ENCODE data around the gene ADAM17. TPM values are rescaled to one million over a fixed set of nuclear protein-coding genes. Genes with fewer than 3 reads are reported as not detected.

ADAM17 gene
- total and polyA plus RNA-seq, 2 of the 8 experiments (the other 6 are each of a cell fraction or from before 2014, with no cell fraction given): 6.5 to 23.5 TPM

DNA sequence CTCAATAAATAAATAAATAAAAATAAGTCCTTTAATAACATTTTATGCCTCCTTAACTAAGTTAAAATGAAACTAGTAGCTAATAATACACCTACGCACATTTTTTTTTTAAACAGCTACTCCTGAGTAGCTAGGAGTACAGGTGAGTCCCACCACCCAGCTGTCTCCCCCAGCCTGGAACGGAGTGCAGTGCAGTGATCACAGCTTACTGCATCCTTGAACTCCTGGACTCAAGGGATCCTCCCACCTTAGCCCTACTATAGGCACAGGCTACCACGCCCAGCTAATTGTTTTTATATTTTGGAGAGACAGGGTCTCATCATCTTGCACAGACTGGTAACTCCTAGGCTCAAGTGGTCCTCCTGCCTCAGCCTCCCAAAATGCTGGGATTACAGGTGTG lies 46.8 kb upstream of the ADAM17 start:
- H3K9me3 ChIP-seq (ENCODE audit: insufficient read depth in 2 of 2, low read depth in 1 of 2, low read length in 1 of 2): peaks cover 7% of the 10 kb centered on the region in 2 experiments; a peak in 3 of 4 replicates
- H3K79me1 ChIP-seq (ENCODE audit: low read depth, low read length): peaks cover 7% of the 10 kb centered on the region
- H2BK120ac ChIP-seq (replicated peaks; ENCODE audit: low read depth, low read length): no peak overlapping the region
- H3K56ac ChIP-seq (replicated peaks; ENCODE audit: insufficient read length, low read depth, low read length): no peak overlapping the region
- no peak overlapping the region for H2BK15ac ChIP-seq (ENCODE audit: low read length)
- H2BK20ac ChIP-seq (ENCODE audit: low read length): no peak overlapping the region
- H3K36me3 ChIP-seq (ENCODE audit: control insufficient read depth in 2 of 4, insufficient read depth in 4 of 4, low read length in 3 of 4): peaks cover 0 to 34% (median 17%) of the 10 kb centered on the region in 4 experiments; a peak in 5 of 8 replicates
- H3K9ac ChIP-seq (replicated peaks in 1 of 4; ENCODE audit: extremely low read depth in 1 of 4, low read depth in 3 of 4, low read length in 3 of 4): no peak overlapping the region
- peaks cover 24 to 98% of the 10 kb centered on the region in 2 experiments for H3K79me2 ChIP-seq (ENCODE audit: control insufficient read depth in 1 of 2, insufficient read depth in 2 of 2, low read length in 2 of 2)
- no peak overlapping the region for H2AFZ ChIP-seq (ENCODE audit: low read length)
- no peak overlapping the region for H3K4ac ChIP-seq (replicated peaks; ENCODE audit: insufficient read length, low read depth, low read length)
- no peak overlapping the region for H3K18ac ChIP-seq (ENCODE audit: extremely low read depth, low read length)
- H3K23me2 ChIP-seq (ENCODE audit: low read depth, low read length): no peaks in the 10 kb centered on the region
- no peak overlapping the region for H3K4me3 ChIP-seq (ENCODE audit: extremely low read depth in 1 of 4, insufficient read depth in 2 of 4, low read depth in 3 of 4, low read length in 4 of 4)
- POLR2A ChIA-PET (ENCODE audit: partially characterized antibody): interaction anchor here (0.8 to 1.4 kb wide), 3 partner anchors 23 to 29 kb away, joined by 3 to 4 read pairs (median 3); partner anchors contain the start of gene YWHAQ
- no peak overlapping the region for H3K4me2 ChIP-seq (ENCODE audit: insufficient read depth in 1 of 2, low read depth in 2 of 2, low read length in 2 of 2)
- no peak overlapping the region for H4K5ac ChIP-seq (ENCODE audit: insufficient read length, low read depth, low read length)
- H2BK5ac ChIP-seq (ENCODE audit: low read depth, low read length): no peak overlapping the region
- WGBS, 2 experiments (ENCODE audit: extremely low coverage in 1 of 2, insufficient coverage in 1 of 2, insufficient read length in 1 of 2, insufficient replicate concordance in 2 of 2, low coverage in 1 of 2, low lambda C conversion rate in 2 of 2, missing lambda C conversion rate in 1 of 2): 94% methylated on average over 3 of the region's 3 CpGs; no CpG with 5 or more reads in 1 of the 2 experiments
- H3K4me1 ChIP-seq (replicated peaks in 1 of 4; ENCODE audit: control insufficient read depth in 3 of 4, insufficient read depth in 4 of 4, low read length in 3 of 4): no peaks in the 10 kb centered on the region
- FAIRE-seq (no peak), DNase-seq (ENCODE audit: low read depth in 1 of 2, low spot score in 2 of 2) (no peak)
- CTCF ChIA-PET (ENCODE audit: partially characterized antibody): interaction anchor here (1.1 to 1.7 kb wide), 3 partner anchors 10 to 168 kb away, joined by 3 to 7 read pairs (median 5); no protein-coding TSS in a partner anchor
- H3K27me3 ChIP-seq (replicated peaks in 1 of 4; ENCODE audit: control insufficient read depth in 3 of 4, extremely low read depth in 1 of 4, insufficient read depth in 3 of 4, low read length in 3 of 4): no peaks in the 10 kb centered on the region
- H3K14ac ChIP-seq (ENCODE audit: insufficient read length): no peak overlapping the region
- no peak overlapping the region for H2AK5ac ChIP-seq (ENCODE audit: low read depth, low read length)
- H2BK12ac ChIP-seq (ENCODE audit: low read depth, low read length): no peak overlapping the region
- no peak overlapping the region for H3K23ac ChIP-seq (ENCODE audit: insufficient read length)
- H4K20me1 ChIP-seq (replicated peaks in 1 of 2; ENCODE audit: control insufficient read depth in 1 of 2, insufficient read depth in 2 of 2, low read length in 2 of 2): peaks cover 2 to 5% of the 10 kb centered on the region in 2 experiments
- no peak overlapping the region for H4K91ac ChIP-seq (replicated peaks; ENCODE audit: insufficient read length, low read length)
- H4K8ac ChIP-seq (ENCODE audit: extremely low read depth, insufficient read depth, low read length): no peak overlapping the region
- H3K27ac ChIP-seq (ENCODE audit: low read depth, low read length): no peak overlapping the region
- TF ChIP-seq BACH1 (IDR thresholded peaks at IDR 0.05; ENCODE audit: low read length) (no peak), NRF1 (IDR thresholded peaks at IDR 0.05; ENCODE audit: low read depth, low read length) (no peak), RAD21 (IDR thresholded peaks at IDR 0.05 in 1 of 2, conservative IDR thresholded peaks at IDR 0.05 in 1 of 2; ENCODE audit: low read depth in 2 of 2, low read length in 2 of 2) (no peak), EGR1 (IDR thresholded peaks at IDR 0.05; ENCODE audit: borderline replicate concordance, low read depth, low read length) (no peak), ASH2L (IDR thresholded peaks at IDR 0.05; ENCODE audit: low read length) (no peak), MAFK (IDR thresholded peaks at IDR 0.05; ENCODE audit: low read depth, low read length) (no peak), CTBP2 (IDR thresholded peaks at IDR 0.05; ENCODE audit: borderline replicate concordance, insufficient read depth, insufficient read length, low read length) (no peak), TAF1 (IDR thresholded peaks at IDR 0.05; ENCODE audit: low read depth, low read length) (no peak), RXRA (IDR thresholded peaks at IDR 0.05; ENCODE audit: insufficient read depth, low read depth, low read length) (no peak), TBP (IDR thresholded peaks at IDR 0.05; ENCODE audit: low read depth, low read length) (no peak), SRF (IDR thresholded peaks at IDR 0.05; ENCODE audit: low read depth, low read length) (no peak)
- TF ChIP-seq, protein P1, sequence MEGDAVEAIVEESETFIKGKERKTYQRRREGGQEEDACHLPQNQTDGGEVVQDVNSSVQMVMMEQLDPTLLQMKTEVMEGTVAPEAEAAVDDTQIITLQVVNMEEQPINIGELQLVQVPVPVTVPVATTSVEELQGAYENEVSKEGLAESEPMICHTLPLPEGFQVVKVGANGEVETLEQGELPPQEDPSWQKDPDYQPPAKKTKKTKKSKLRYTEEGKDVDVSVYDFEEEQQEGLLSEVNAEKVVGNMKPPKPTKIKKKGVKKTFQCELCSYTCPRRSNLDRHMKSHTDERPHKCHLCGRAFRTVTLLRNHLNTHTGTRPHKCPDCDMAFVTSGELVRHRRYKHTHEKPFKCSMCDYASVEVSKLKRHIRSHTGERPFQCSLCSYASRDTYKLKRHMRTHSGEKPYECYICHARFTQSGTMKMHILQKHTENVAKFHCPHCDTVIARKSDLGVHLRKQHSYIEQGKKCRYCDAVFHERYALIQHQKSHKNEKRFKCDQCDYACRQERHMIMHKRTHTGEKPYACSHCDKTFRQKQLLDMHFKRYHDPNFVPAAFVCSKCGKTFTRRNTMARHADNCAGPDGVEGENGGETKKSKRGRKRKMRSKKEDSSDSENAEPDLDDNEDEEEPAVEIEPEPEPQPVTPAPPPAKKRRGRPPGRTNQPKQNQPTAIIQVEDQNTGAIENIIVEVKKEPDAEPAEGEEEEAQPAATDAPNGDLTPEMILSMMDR (IDR thresholded peaks at IDR 0.05; ENCODE audit: control extremely low read depth in 1 of 3, insufficient read depth in 1 of 3, low read depth in 1 of 3, low read length in 3 of 3): no peak

Data from H1 (cell line).